ENCODE data around the gene PI4KA. TPM values are rescaled to one million over a fixed set of nuclear protein-coding genes. Genes with fewer than 3 reads are reported as not detected.
A peak's percentile ranks its signal among the peaks of the same experiment; 100 is the strongest.

The PI4KA gene
- total and polyA plus RNA-seq, 2 of the 13 experiments (the other 11 are each of a cell fraction or from before 2014, with no cell fraction given) = 27.4 to 56.4 TPM

DNA sequence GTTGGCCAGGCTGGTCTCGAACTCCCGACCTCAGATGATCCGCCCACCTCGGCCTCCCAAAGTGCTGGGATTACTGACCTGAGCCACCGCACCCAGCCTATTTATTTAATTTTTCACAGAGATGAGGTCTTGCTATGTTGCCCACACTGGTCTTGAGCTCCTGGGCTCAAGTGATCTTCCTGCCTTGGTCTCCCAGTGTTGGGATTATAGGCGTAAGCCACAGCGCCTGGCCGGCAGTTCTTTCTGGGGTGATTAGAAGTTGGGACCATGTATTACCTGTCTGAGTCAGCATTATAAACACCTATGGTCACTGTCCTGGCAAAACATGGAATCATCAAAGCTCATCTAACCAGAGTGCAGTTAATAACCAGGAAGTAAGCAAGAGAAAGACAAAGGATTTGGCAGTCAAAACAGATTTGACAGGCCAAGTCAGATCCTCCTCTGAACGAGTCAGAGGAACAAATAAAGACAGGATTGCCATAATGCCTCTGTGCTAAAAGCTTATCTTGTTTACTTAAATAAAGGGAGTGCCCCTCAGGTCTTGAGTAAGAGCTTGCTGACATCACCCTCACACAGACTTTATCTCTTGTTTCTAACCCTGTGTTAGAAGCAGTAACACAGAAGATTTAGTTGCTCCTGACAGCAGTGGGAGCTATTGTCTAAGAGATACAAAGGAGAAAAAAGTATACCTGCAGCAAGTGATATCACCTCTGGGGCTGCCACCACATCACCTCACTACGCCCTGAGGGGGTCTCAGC, 81.0 kb downstream of the PI4KA start (continued):
- TF ChIP-seq, protein P1, sequence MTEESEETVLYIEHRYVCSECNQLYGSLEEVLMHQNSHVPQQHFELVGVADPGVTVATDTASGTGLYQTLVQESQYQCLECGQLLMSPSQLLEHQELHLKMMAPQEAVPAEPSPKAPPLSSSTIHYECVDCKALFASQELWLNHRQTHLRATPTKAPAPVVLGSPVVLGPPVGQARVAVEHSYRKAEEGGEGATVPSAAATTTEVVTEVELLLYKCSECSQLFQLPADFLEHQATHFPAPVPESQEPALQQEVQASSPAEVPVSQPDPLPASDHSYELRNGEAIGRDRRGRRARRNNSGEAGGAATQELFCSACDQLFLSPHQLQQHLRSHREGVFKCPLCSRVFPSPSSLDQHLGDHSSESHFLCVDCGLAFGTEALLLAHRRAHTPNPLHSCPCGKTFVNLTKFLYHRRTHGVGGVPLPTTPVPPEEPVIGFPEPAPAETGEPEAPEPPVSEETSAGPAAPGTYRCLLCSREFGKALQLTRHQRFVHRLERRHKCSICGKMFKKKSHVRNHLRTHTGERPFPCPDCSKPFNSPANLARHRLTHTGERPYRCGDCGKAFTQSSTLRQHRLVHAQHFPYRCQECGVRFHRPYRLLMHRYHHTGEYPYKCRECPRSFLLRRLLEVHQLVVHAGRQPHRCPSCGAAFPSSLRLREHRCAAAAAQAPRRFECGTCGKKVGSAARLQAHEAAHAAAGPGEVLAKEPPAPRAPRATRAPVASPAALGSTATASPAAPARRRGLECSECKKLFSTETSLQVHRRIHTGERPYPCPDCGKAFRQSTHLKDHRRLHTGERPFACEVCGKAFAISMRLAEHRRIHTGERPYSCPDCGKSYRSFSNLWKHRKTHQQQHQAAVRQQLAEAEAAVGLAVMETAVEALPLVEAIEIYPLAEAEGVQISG (CRISPR knock-in tag; IDR thresholded peaks at IDR 0.05) = 0 out of 2 replicates have a peak, but pooled peaks have one; percentile 49
- TF ChIP-seq FOXA3 (CRISPR knock-in tag; IDR thresholded peaks at IDR 0.05) (peak; percentile 99), SKI (IDR thresholded peaks at IDR 0.05; ENCODE audit: partially characterized antibody) (peak; percentile 64), NFRKB (IDR thresholded peaks at IDR 0.05) (no peak), ZNF563 (CRISPR knock-in tag; IDR thresholded peaks at IDR 0.05) (no peak), CREM (IDR thresholded peaks at IDR 0.05) (peak; percentile 92), CREM (CRISPR knock-in tag; IDR thresholded peaks at IDR 0.05) (no peak), ZC3H13 (CRISPR knock-in tag; IDR thresholded peaks at IDR 0.05) (no peak), ZNF777 (CRISPR knock-in tag; IDR thresholded peaks at IDR 0.05) (no peak), HNRNPK (IDR thresholded peaks at IDR 0.05; ENCODE audit: low read depth, low read length, poor library complexity, severe bottlenecking) (no peak), ZNF333 (CRISPR knock-in tag; IDR thresholded peaks at IDR 0.05; ENCODE audit: borderline replicate concordance) (no peak), MED1 (CRISPR knock-in tag; IDR thresholded peaks at IDR 0.05) (peak; percentile 97), ARID5B (CRISPR knock-in tag; IDR thresholded peaks at IDR 0.05) (peak; percentile 97), ZBTB25 (CRISPR knock-in tag; IDR thresholded peaks at IDR 0.05) (peak; percentile 48; the same call in 1 of the 2 replicates), IKZF1 (IDR thresholded peaks at IDR 0.05) (no peak), ZNF75D (CRISPR knock-in tag; IDR thresholded peaks at IDR 0.05; ENCODE audit: borderline replicate concordance) (no peak)

Data from HepG2 (cell line).